Heart left ventricle (tissue), 13 donors: ENCODE results near the gene C9orf43.

ENCODE experiments used
- CTCF ChIP-seq, 12 donors: fragments of 200-600 bp; sonication (generic) in 4 of 12; IDR thresholded peaks; one replicate each; pipeline versions ENCODE4 v1.5.0 to v1.8.0; 2018 to 2022; ENCODE audit warnings: antibody characterized with exemption in 12 of 12, mild to moderate bottlenecking in 5 of 12
- POLR2A ChIP-seq, 2 donors: fragments of 450-650 bp; IDR thresholded peaks; one replicate each; pipeline ENCODE4 v1.6.1; 2017; ENCODE audit warnings: antibody characterized with exemption in 2 of 2, mild to moderate bottlenecking in 2 of 2, moderate library complexity in 2 of 2
- donor health status: ischemic (EF 13 %, LVEDD 7.1; RV severe dilation, severe dysfunction).
- donor health status: DM: no; HTN: yes; CAD: no.
- donor health status: DM: no; HTN: no; CAD: no.
- donor health status: ischemic (EF 25% LVEDD 6.9; RV normal size, moderate dysfunction).
- donor health status: ischemic (EF 25% LVEDD 5.7; RV mildly dilated, moderate dysfunction).
- donor health status: ischemic (EF 35%, LVEDD 5.7; RV mildly dilated, moderate dysfunction).
- donor health status: nonischemic (EF 11% LVEDD 7.7; RV severe dilation, severe dysfunction).
- donor health status: DM: yes; HTN: yes; CAD: no.
- donor health status: PGD.
- donor health status: ischemic (EF 29% LVEDD 5.4; RV normal size, mild dysfunction).
- donor health status: nonischemic (EF 23%, LVEDD 6.1; RV moderate dilation, normal function).

- TF ChIP-seq POLR2A (IDR thresholded peaks at IDR 0.05) (no peak), CTCF (IDR thresholded peaks at IDR 0.05) (no peak)
These were observed 45.7 kb downstream of the C9orf43 start for GRCh38 chr9:113456235-113456634.
